HepG2 (cell line): ENCODE results near the gene MYEOV. TPM values are rescaled to one million over a fixed set of nuclear protein-coding genes. Genes with fewer than 3 reads are reported as not detected.

Source experiments
- ATAC-seq: fragments of 200-7000 bp; cut with Tn5 transposase; 3 replicates; pipeline ENCODE4 v1.9.1; 2020; ENCODE audit warnings: mild to moderate bottlenecking, moderate library complexity
- BruUV-seq: library from RNA; stranded (reverse); fragments of 400-500 nt; replicated peaks from 2 replicates; lab custom pipeline; 2021; lab: Mats Ljungman, UMichigan
- CTCF ChIA-PET: fragments of 300-600 bp; formaldehyde crosslinking; extraction: SDS; loops from one replicate; lab custom pipeline; 2021; ENCODE audit warnings: low total read pairs, inconsistent platforms, low intra/inter-chr PET ratio; lab: Yijun Ruan, JAX
- POLR2A ChIA-PET: fragments of 350-600 bp; sonication (Branson Sonifier 250); formaldehyde crosslinking; loops from one replicate; lab custom pipeline; 2020; ENCODE audit warnings: antibody characterized with exemption, inconsistent platforms; lab: Yijun Ruan, JAX
- DNase-seq: peaks from one replicate; pipeline ENCODE4 v3.0.0-alpha.2; 2015; ENCODE audit warnings: low spot score
- FAIRE-seq: peaks from 3 replicates; lab custom pipeline; 2011; peaks lifted over from hg19 to GRCh38; lab: Jason Lieb, UNC
- H2AFZ ChIP-seq: one replicate; pipeline ENCODE4 v1.6.1; 2011; ENCODE audit warnings: low read length, inconsistent platforms
- H3K27ac ChIP-seq: fragments of 300-600 bp; 3 replicates; pipeline ENCODE4 v1.8.0; 2011; ENCODE audit warnings: mixed run types, mild to moderate bottlenecking, mixed read lengths, low read length, inconsistent platforms; ENCODE audit not compliant: insufficient read depth; ENCODE audit errors: extremely low read length
- H3K27me3 ChIP-seq, 2 experiments: fragments of 200-600 bp in 1 of 2; 2 replicates in 1 of 2; 3 replicates in 1 of 2; pipeline versions ENCODE4 v1.6.0 to v1.8.0; 2011; ENCODE audit warnings: low read length in 2 of 2, mild to moderate bottlenecking in 2 of 2, moderate library complexity in 2 of 2, inconsistent platforms in 1 of 2; ENCODE audit not compliant: insufficient read depth in 2 of 2, control insufficient read depth in 1 of 2
- H3K36me3 ChIP-seq, 2 experiments: fragments of 200-600 bp in 1 of 2; replicated peaks in 1 of 2; 2 replicates in 1 of 2; 3 replicates in 1 of 2; pipeline versions ENCODE4 v1.5.1 to v1.8.0; 2011; ENCODE audit warnings: low read length in 2 of 2, inconsistent platforms in 1 of 2; ENCODE audit not compliant: insufficient read depth in 2 of 2, control insufficient read depth in 1 of 2
- H3K4me1 ChIP-seq: 2 replicates; pipeline ENCODE4 v1.5.1; 2012; ENCODE audit warnings: low read length, inconsistent platforms; ENCODE audit not compliant: insufficient read depth
- H3K4me2 ChIP-seq: 2 replicates; pipeline ENCODE4 v1.6.0; 2011; ENCODE audit warnings: low read depth, low read length, inconsistent platforms
- H3K4me3 ChIP-seq, 3 experiments: fragments of 200-600 bp in 1 of 3; sonication (generic), shearing (Covaris generic) in 1 of 3; replicated peaks in 1 of 3; 2 replicates each; pipeline ENCODE4 v1.5.1; 2011 to 2016; ENCODE audit warnings: low read length in 3 of 3, inconsistent platforms in 2 of 3, low read depth in 2 of 3, mild to moderate bottlenecking in 2 of 3, control low read depth in 1 of 3, mixed read lengths in 1 of 3; ENCODE audit not compliant: insufficient read depth in 1 of 3
- H3K79me2 ChIP-seq: one replicate; pipeline ENCODE4 v1.6.1; 2011; ENCODE audit warnings: low read length, inconsistent platforms; ENCODE audit not compliant: insufficient read depth
- H3K9ac ChIP-seq: 2 replicates; pipeline ENCODE4 v1.6.0; 2011; ENCODE audit warnings: mild to moderate bottlenecking, low read depth, low read length, inconsistent platforms; ENCODE audit not compliant: insufficient read depth
- H3K9me3 ChIP-seq: 2 replicates; pipeline ENCODE4 v1.5.1; 2012; ENCODE audit warnings: mild to moderate bottlenecking, low read length
- H4K20me1 ChIP-seq: 2 replicates; pipeline ENCODE4 v1.6.0; 2011; ENCODE audit warnings: inconsistent platforms, mild to moderate bottlenecking, low read length, moderate library complexity; ENCODE audit not compliant: insufficient read depth
- ATF5 ChIP-seq: sonication (generic); formaldehyde crosslinking; IDR thresholded peaks from 2 replicates; pipeline ENCODE4 v1.4.0; 2020; ENCODE audit warnings: mild to moderate bottlenecking, low read depth, missing genetic modification reagents
- CTCF ChIP-seq: sonication (generic); formaldehyde crosslinking; IDR thresholded peaks from 2 replicates; pipeline ENCODE4 v1.5.0; 2020; ENCODE audit warnings: mild to moderate bottlenecking, missing genetic modification reagents, moderate library complexity
- STAG1 ChIP-seq: sonication (generic); formaldehyde crosslinking; IDR thresholded peaks from 2 replicates; pipeline ENCODE4 v1.4.0; 2020; ENCODE audit warnings: missing genetic modification reagents
- WGBS: methylation state at CpG from one replicate; pipeline ENCODE4 v1.1.6; 2017; ENCODE audit warnings: low lambda C conversion rate; 5-methylcytosine and 5-hydroxymethylcytosine counted together
- in situ Hi-C: cut with HindIII; loops from 2 replicates; pipeline ENCODE4 v1.10.0; 2017; ENCODE audit warnings: low pct_unique_long_range_greater_than_20kb; ENCODE audit not compliant: extremely low pct_ligation_motif_present
- intact Hi-C: fragments of 100-400 bp; cut with micrococcal nuclease; formaldehyde crosslinking; loops from one replicate; pipeline ENCODE4 v1.10.0; 2022; ENCODE audit not compliant: unreplicated experiment
- polyA plus RNA-seq, 8 experiments: library from polyadenylated mRNA; depleted of rRNA in 3 of 8; stranded (reverse) in 7 of 8; unstranded in 1 of 8; fragments of >200 nt; fragmentation: Illumina TruSeq in 4 of 8; extraction: Trizol in 4 of 8; gene quantifications; 2 replicates each; pipeline versions ENCODE4 v1.2.1 to v1.2.3, GENCODE V29; 2011 to 2016; ENCODE audit warnings: low read depth in 4 of 8, missing spikeins in 1 of 8, mixed read lengths in 1 of 8; ENCODE audit not compliant: insufficient read depth in 1 of 8
- total RNA-seq, 5 experiments: library from RNA; depleted of rRNA; stranded (reverse); fragments of >200 nt; fragmentation: Illumina TruSeq; extraction: Trizol; gene quantifications; 2 replicates each; pipeline ENCODE4 v1.2.3, GENCODE V29; 2016; ENCODE audit warnings: low read depth in 1 of 5

The MYEOV gene
- total and polyA plus RNA-seq, 2 of the 13 experiments (the other 11 are each of a cell fraction or from before 2014, with no cell fraction given), result 0.33 to 1.8 TPM

GRCh38 chr11:69295079-69295994, 1.4 kb downstream of the MYEOV start:
- no peak for FAIRE-seq
- in situ Hi-C loops, result loop anchor here (10.0 kb wide), 1 partner anchor 171 kb away; no protein-coding TSS in a partner anchor
- H3K27ac ChIP-seq, result no peak overlapping the region
- POLR2A ChIA-PET, result no interaction called here
- 81% methylated on average over 27 of the region's 31 CpGs for WGBS
- TF ChIP-seq STAG1 (CRISPR knock-in tag) (0 out of 2 replicates have a peak, but pooled peaks have one; percentile 16), ATF5 (CRISPR knock-in tag) (no peak), CTCF (CRISPR knock-in tag) (0 out of 2 replicates have a peak, but pooled peaks have one; percentile 15)
- TF ChIP-seq, all 625 proteins: peak for 2
- BruUV-seq, result no TSS peak
- Histone ChIP-seq H2AFZ (no peak overlapping the region), H3K4me2 (no peak overlapping the region), H3K27me3 (no peaks in the 10 kb centered on the region), H3K4me3 (no peak overlapping the region), H4K20me1 (no peaks in the 10 kb centered on the region), H3K4me1 (peaks cover 43% of the 10 kb centered on the region), H3K9me3 (no peaks in the 10 kb centered on the region), H3K79me2 (no peaks in the 10 kb centered on the region), H3K9ac (no peak overlapping the region), H3K36me3 (no peaks in the 10 kb centered on the region)
- ATAC-seq (no peak), DNase-seq (no peak)
- CTCF ChIA-PET, result no interaction called here
- intact Hi-C loops, result loop anchor here (10.0 kb wide), 1 partner anchor 1099 kb away; the partner anchor contains the start of gene CTTN
